Retina (tissue), 1 donor: ENCODE measurements around the gene GSTM2.

ENCODE experiments used
- DNase-seq: peaks from one replicate; pipeline ENCODE4 v3.0.0-alpha.2; 2016

Gene GSTM2

GRCh38 chr1:109718495-109718894, 50.6 kb downstream of the GSTM2 start:
- no peak for DNase-seq

DNA sequence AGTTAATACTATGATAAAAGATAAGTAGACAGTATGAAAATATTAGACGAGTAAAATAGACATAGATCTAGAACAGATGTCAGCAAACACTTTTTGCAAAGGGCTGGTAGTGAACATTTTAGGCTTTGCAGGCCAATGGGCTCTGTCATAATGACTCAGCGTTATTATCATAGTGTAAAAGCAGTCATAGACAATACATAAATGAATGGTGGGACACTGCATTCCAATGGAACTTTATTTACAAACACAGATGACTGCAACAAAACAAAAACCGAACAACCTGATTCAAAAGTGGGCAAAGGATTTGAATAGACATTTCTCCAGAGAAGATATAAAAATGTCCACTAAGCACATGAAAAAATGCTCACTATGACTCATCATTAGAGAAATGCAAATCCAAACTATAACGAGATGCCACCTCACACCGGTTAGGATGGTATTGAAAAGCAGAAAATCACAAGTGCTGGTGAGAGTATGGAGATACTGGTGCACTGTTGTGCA, 51.5 kb downstream of the GSTM2 start:
- DNase-seq, result no peak

- DNase-seq, result no peak
These were observed 53.2 kb downstream of the GSTM2 start for GRCh38 chr1:109721042-109721441.

DNA sequence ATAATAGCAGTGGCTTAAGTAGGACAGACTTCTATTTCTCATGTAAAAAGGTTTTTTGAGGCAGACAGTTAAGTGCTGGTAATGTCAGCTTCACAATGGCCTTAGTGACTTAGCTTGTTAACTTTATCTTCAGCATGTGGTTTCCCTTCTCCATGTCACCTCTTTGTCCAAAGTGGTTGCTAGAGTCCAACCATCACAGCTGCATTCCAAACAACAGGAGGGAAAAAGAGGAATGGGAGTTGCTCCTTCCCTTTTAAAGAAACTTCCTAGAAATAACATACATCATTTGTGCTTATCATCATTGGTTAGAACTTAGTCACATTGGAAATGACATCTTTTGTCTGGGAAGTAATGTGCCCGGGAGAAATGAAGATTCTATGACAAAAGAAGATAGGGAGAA, 54.1 kb downstream of the GSTM2 start:
- no peak for DNase-seq

DNA sequence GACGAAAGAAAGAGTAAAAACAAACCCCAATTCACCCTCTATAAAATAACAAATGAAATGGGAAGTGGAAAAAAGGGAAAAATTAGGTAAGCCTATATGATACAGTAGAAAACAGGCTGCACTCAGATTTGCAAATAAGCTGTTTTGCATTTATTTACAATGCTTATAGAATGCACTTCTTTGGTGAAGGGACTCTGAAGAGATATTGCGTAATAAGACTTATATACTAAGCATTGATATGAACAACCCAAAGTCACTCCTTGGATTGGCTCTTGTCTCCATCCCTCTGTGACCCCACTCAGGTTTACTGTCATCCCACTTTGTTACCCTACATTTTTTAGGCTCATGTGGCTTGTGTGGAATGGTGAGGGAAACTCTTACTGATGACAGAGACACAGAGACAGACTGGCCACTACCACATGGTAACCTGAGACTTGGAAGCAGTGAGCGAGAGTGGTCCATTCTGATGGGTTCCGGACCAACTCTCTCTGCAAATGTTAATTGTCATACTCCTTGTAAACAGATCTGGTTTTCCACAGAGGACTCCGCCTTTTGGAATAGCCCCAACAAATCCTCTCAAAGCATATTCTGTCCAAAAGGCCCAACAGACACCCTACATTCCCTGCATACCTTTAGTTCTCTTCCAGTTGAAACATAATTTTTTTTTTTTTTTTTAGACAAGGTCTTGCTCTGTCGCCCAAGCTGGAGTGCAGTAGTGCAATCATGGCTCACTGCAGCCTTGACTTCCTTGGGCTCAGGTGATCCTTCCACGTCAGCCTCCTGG, 55.2 kb downstream of the GSTM2 start:
- no peak for DNase-seq
